ENCODE measurements around the gene GON4L. TPM values are rescaled to one million over a fixed set of nuclear protein-coding genes. Genes with fewer than 3 reads are reported as not detected.
"Not testable (repeated sequence)": the region's sequence is repeated elsewhere in the genome, so short reads cannot be mapped to it uniquely, and the experiment has no call there.

Gene GON4L
- total RNA-seq, 4 donors from 2014 or later: 17.2 to 36.1 (median 19.9) TPM

DNA sequence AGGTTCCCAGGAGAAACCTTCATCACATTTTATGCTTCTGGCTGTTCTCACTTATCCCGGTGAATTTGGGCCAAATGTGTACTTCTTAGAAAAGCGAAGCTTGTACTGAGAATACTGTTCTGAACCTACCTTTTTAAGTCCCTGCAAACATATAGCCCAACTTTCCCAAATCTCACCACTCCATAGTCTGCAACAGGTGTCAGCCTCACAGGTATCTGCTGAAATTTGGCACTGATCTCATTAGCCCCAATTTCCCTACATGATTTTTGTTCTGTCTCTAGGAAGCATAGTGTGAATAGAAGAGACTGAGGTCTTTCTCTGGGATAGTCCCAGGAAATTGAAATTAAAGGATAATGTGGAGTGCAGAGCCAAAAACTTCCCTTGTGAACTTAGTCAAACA lies 42.7 kb upstream of the GON4L start:
- H3K36me3 ChIP-seq: peaks cover 9 to 77% of the 10 kb centered on the region in 2 donors
- H3K9me3 ChIP-seq: no peaks in the 10 kb centered on the region
- no peak for TF ChIP-seq POLR2A (IDR thresholded peaks at IDR 0.05)
- TF ChIP-seq, protein P1, sequence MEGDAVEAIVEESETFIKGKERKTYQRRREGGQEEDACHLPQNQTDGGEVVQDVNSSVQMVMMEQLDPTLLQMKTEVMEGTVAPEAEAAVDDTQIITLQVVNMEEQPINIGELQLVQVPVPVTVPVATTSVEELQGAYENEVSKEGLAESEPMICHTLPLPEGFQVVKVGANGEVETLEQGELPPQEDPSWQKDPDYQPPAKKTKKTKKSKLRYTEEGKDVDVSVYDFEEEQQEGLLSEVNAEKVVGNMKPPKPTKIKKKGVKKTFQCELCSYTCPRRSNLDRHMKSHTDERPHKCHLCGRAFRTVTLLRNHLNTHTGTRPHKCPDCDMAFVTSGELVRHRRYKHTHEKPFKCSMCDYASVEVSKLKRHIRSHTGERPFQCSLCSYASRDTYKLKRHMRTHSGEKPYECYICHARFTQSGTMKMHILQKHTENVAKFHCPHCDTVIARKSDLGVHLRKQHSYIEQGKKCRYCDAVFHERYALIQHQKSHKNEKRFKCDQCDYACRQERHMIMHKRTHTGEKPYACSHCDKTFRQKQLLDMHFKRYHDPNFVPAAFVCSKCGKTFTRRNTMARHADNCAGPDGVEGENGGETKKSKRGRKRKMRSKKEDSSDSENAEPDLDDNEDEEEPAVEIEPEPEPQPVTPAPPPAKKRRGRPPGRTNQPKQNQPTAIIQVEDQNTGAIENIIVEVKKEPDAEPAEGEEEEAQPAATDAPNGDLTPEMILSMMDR (IDR thresholded peaks at IDR 0.05 in 4 of 5, conservative IDR thresholded peaks at IDR 0.05 in 1 of 5): no peak
- intact Hi-C loops (cut with DNase I; ENCODE audit: low total_unique reads) (no loop called here), in situ Hi-C loops (cut with MboI; ENCODE audit: low sequenced_read_pairs in 4 of 4) (no loop called here)
- H3K27ac ChIP-seq: no peak overlapping the region
- ATAC-seq (no peak), DNase-seq (no peak)
- no peak overlapping the region for H3K4me3 ChIP-seq
- H3K4me1 ChIP-seq: no peaks in the 10 kb centered on the region
- no peaks in the 10 kb centered on the region for H3K27me3 ChIP-seq

DNA sequence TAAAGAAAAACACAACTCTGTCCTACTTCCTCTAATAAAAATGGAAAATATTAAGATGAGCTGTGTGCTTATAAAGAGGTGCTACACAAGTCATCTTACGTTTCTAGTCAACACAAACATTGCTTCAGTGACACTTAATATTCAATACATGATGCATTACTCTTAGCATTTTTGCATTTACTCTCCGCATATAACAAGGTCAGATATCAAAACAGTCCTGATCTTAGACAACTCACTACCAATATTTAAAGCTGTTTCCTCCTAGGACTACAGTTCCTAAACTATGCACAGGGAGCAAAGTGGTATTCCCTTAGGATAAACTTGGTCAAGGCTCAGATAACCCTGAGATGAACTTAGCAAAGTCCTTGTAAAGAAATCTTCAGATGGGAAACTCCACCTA lies 41.9 kb upstream of the GON4L start:
- no peaks in the 10 kb centered on the region for H3K9me3 ChIP-seq

DNA sequence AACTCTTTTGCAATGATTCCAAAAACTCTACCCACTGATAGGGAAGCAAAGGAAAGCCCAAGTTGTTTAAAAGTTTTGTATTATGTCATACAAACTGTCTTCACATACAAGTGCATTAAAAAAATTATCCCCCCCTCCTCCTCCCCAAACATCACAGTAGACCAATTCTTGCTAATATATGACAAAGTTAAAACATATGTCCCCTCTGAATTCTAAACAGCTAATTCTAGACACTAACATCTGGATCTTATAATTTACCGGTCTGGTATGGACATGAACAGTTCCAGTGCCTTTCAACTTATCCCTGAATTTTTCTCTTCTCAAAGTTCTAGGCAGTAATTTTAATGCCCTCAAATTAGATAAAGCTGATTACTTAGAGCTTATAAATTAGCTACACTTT lies 40.7 kb upstream of the GON4L start:
- no peaks in the 10 kb centered on the region for H3K27me3 ChIP-seq
- DNase-seq: no peak
- H3K27ac ChIP-seq: no peak overlapping the region
- ATAC-seq: no peak
- peaks cover 4 to 9% of the 10 kb centered on the region in 2 donors for H3K4me1 ChIP-seq
- TF ChIP-seq, protein P1 (IDR thresholded peaks at IDR 0.05 in 4 of 5, conservative IDR thresholded peaks at IDR 0.05 in 1 of 5): no peak
- peaks cover 6 to 58% of the 10 kb centered on the region in 2 donors for H3K36me3 ChIP-seq
- no peaks in the 10 kb centered on the region for H3K9me3 ChIP-seq
- no peak overlapping the region for H3K4me3 ChIP-seq
- intact Hi-C loops (cut with DNase I; ENCODE audit: low total_unique reads) (no loop called here), in situ Hi-C loops (cut with MboI; ENCODE audit: low sequenced_read_pairs in 4 of 4) (no loop called here)

More for the DNA sequence above, 41.9 kb upstream of the GON4L start:
- DNase-seq (no peak), ATAC-seq (no peak)
- in situ Hi-C loops (cut with MboI; ENCODE audit: low sequenced_read_pairs in 4 of 4) (no loop called here), intact Hi-C loops (cut with DNase I; ENCODE audit: low total_unique reads) (no loop called here)
- TF ChIP-seq, protein P1 (IDR thresholded peaks at IDR 0.05 in 4 of 5, conservative IDR thresholded peaks at IDR 0.05 in 1 of 5): no peak
- no peak for TF ChIP-seq POLR2A (IDR thresholded peaks at IDR 0.05)
- Histone ChIP-seq H3K4me3 (no peak overlapping the region), H3K36me3 (peaks cover 9 to 70% of the 10 kb centered on the region in 2 donors), H3K4me1 (peaks cover 0 to under 1% of the 10 kb centered on the region in 2 donors), H3K27ac (no peak overlapping the region), H3K27me3 (no peaks in the 10 kb centered on the region)

DNA sequence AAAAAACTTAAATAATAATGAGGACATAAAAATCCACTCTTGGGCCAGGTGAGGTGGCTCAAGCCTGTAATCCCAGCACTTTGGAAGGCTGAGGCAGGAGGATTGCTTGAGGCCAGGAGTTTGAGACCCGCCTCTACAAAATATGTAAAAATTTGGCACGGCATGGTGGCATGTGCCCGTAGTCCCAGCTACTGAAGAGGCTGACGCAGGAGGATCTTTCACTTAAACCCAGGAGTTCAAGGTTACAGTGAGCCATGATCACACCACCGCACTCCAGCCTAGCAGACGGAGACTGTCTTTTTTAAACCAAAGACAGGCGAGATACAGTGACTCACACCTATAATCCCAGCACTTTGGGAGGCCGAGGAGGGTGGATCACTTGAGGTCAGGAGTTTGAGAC lies 39.5 kb upstream of the GON4L start:
- H3K36me3 ChIP-seq: peaks cover under 1 to 45% of the 10 kb centered on the region in 2 donors
- H3K9me3 ChIP-seq; H3K27ac ChIP-seq; H3K27me3 ChIP-seq; H3K4me3 ChIP-seq; H3K4me1 ChIP-seq; DNase-seq; ATAC-seq; intact Hi-C loops (cut with DNase I; ENCODE audit: low total_unique reads); in situ Hi-C loops (cut with MboI; ENCODE audit: low sequenced_read_pairs in 4 of 4): not testable (repeated sequence)

DNA sequence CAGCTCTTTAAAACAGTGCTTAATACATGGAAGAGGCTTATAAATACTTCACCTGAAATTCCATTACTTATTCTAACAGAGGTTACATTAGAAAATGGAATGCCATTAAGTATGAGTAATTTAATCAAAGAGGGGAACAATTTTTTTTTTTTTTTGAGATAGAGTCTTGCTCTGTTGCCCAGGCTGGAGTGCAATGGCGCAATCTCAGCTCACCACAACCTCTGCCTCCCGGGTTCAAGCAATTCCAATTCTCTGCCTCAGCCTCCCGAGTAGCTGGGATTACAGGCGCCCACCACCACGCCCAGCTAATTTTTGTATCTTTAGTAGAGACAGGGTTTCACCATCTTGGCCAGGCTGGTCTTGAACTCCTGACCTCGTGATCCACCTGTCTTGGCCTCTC lies 38.6 kb upstream of the GON4L start:
- H3K9me3 ChIP-seq; H3K27me3 ChIP-seq; H3K4me1 ChIP-seq; H3K27ac ChIP-seq; H3K4me3 ChIP-seq; DNase-seq; intact Hi-C loops (cut with DNase I; ENCODE audit: low total_unique reads); ATAC-seq; in situ Hi-C loops (cut with MboI; ENCODE audit: low sequenced_read_pairs in 4 of 4): not testable (repeated sequence)
- peaks cover 0 to 37% of the 10 kb centered on the region in 2 donors for H3K36me3 ChIP-seq
